Measurements from ENCODE around the gene FRMD4A.
"Not testable (repeated sequence)": the region's sequence is repeated elsewhere in the genome, so short reads cannot be mapped to it uniquely, and the experiment has no call there.

Gene FRMD4A

GRCh38 chr10:13942035-13942434 is 388.7 kb downstream of the FRMD4A start:
- FAIRE-seq: no peak

GRCh38 chr10:13939391-13939790 is 391.3 kb downstream of the FRMD4A start:
- FAIRE-seq: no peak

- FAIRE-seq: no peak
Observed at GRCh38 chr10:13938950-13939349, 391.8 kb downstream of the FRMD4A start.

GRCh38 chr10:13936826-13937225 is 393.9 kb downstream of the FRMD4A start:
- no peak for FAIRE-seq

GRCh38 chr10:13930120-13930519 is 400.6 kb downstream of the FRMD4A start:
- FAIRE-seq: no peak

- no peak for FAIRE-seq
Observed at GRCh38 chr10:13928451-13928850, 402.3 kb downstream of the FRMD4A start.

- FAIRE-seq: no peak
Observed at GRCh38 chr10:13925971-13926780, 404.5 kb downstream of the FRMD4A start.

- no peak for FAIRE-seq
Observed at GRCh38 chr10:13924040-13924725, 406.5 kb downstream of the FRMD4A start.

GRCh38 chr10:13922586-13922985 is 408.1 kb downstream of the FRMD4A start:
- FAIRE-seq: no peak

- FAIRE-seq: no peak
Observed at GRCh38 chr10:13921941-13922340, 408.8 kb downstream of the FRMD4A start.

- FAIRE-seq: not testable (repeated sequence)
Observed at GRCh38 chr10:13921131-13921530, 409.6 kb downstream of the FRMD4A start.

GRCh38 chr10:13920465-13920864 is 410.3 kb downstream of the FRMD4A start:
- FAIRE-seq: no peak

- FAIRE-seq: no peak
Observed at GRCh38 chr10:13920031-13920430, 410.7 kb downstream of the FRMD4A start.

- no peak for FAIRE-seq
Observed at GRCh38 chr10:13917791-13918190, 412.9 kb downstream of the FRMD4A start.

- FAIRE-seq: no peak
Observed at GRCh38 chr10:13916384-13916947, 414.3 kb downstream of the FRMD4A start.

- no peak for FAIRE-seq
Observed at GRCh38 chr10:13915710-13916109, 415.0 kb downstream of the FRMD4A start.

GRCh38 chr10:13913897-13914296 is 416.8 kb downstream of the FRMD4A start:
- FAIRE-seq: no peak

- FAIRE-seq: no peak
Observed at GRCh38 chr10:13911821-13912520, 418.8 kb downstream of the FRMD4A start.

- FAIRE-seq: no peak
Observed at GRCh38 chr10:13909516-13910258, 421.0 kb downstream of the FRMD4A start.

- no peak for FAIRE-seq
Observed at GRCh38 chr10:13908475-13908874, 422.2 kb downstream of the FRMD4A start.

- no peak for FAIRE-seq
Observed at GRCh38 chr10:13907570-13907969, 423.2 kb downstream of the FRMD4A start.

GRCh38 chr10:13905281-13905680 is 425.4 kb downstream of the FRMD4A start:
- no peak for FAIRE-seq

GRCh38 chr10:13904064-13904463 is 426.7 kb downstream of the FRMD4A start:
- FAIRE-seq: no peak

Data from endometrium (tissue), 2 donors.